H4 (cell line): ENCODE data around the gene LIN37. TPM values are rescaled to one million over a fixed set of nuclear protein-coding genes. Genes with fewer than 3 reads are reported as not detected.

Experiments used
- DNase-seq: peaks from one replicate; pipeline ENCODE4 v3.0.0-alpha.2; 2015; ENCODE audit warnings: low spot score
- total RNA-seq: library from RNA; depleted of rRNA; stranded (reverse); fragments of >200 nt; shearing (Covaris generic); gene quantifications from 2 replicates; pipeline ENCODE4 v1.2.3, GENCODE V29; 2014

Gene LIN37
- total RNA-seq, 1 experiment from 2014 or later: 15.5 TPM

GRCh38 chr19:35774274-35775045, 26.1 kb downstream of the LIN37 start:
- DNase-seq: no peak

GRCh38 chr19:35775046-35775297, 26.6 kb downstream of the LIN37 start:
- DNase-seq: no peak

- DNase-seq: peak; percentile 95
These were observed 27.1 kb downstream of the LIN37 start, which contains the start of gene ARHGAP33 for GRCh38 chr19:35775298-35776101. Gene ARHGAP33 (plus strand): TSS chr19:35775564. CDS start chr19:35775659, 95 bp downstream.

- no peak for DNase-seq
These were observed 27.9 kb downstream of the LIN37 start for GRCh38 chr19:35776102-35776788.

GRCh38 chr19:35777086-35777841, 28.9 kb downstream of the LIN37 start:
- DNase-seq: no peak

- no peak for DNase-seq
These were observed 29.6 kb downstream of the LIN37 start for GRCh38 chr19:35777961-35778360.

- no peak for DNase-seq
These were observed 30.7 kb downstream of the LIN37 start for GRCh38 chr19:35779033-35779432.

GRCh38 chr19:35780058-35780457, 31.7 kb downstream of the LIN37 start:
- DNase-seq: no peak

- no peak for DNase-seq
These were observed 32.3 kb downstream of the LIN37 start for GRCh38 chr19:35780717-35781116.

- DNase-seq: no peak
These were observed 33.3 kb downstream of the LIN37 start for GRCh38 chr19:35781650-35782049.

- no peak for DNase-seq
These were observed 34.2 kb downstream of the LIN37 start for GRCh38 chr19:35782589-35782988.

- DNase-seq: no peak
These were observed 35.4 kb downstream of the LIN37 start for GRCh38 chr19:35783469-35784434.

GRCh38 chr19:35784503-35785338, 36.3 kb downstream of the LIN37 start:
- no peak for DNase-seq

GRCh38 chr19:35785339-35785627, 36.9 kb downstream of the LIN37 start:
- no peak for DNase-seq

- no peak for DNase-seq
These were observed 38.2 kb downstream of the LIN37 start for GRCh38 chr19:35786299-35787160.

GRCh38 chr19:35787227-35787799, 38.9 kb downstream of the LIN37 start:
- no peak for DNase-seq

GRCh38 chr19:35788205-35788960, 40.0 kb downstream of the LIN37 start:
- DNase-seq: no peak
